Smooth muscle cell (in vitro differentiated cells): Measurements from ENCODE around the gene EID2B. TPM values are rescaled to one million over a fixed set of nuclear protein-coding genes. Genes with fewer than 3 reads are reported as not detected.

ENCODE experiments used
- DNase-seq: peaks from one replicate; lab custom pipeline; 2025; ENCODE audit not compliant: unreplicated experiment; lab: John Stamatoyannopoulos, UW
- H2AFZ ChIP-seq: fragments of 200-600 bp; sonication (generic); 2 replicates; pipeline ENCODE4 v1.6.0; 2016; ENCODE audit warnings: antibody characterized with exemption, low read depth, mild to moderate bottlenecking
- H3F3A ChIP-seq: fragments of 200-600 bp; sonication (generic); 2 replicates; pipeline ENCODE4 v1.6.0; 2017; ENCODE audit warnings: antibody characterized with exemption, low read depth
- H3K27ac ChIP-seq: fragments of 200-600 bp; sonication (generic); 2 replicates; pipeline ENCODE4 v1.5.1; 2016; ENCODE audit warnings: low read depth, mild to moderate bottlenecking
- H3K27me3 ChIP-seq: fragments of 200-600 bp; sonication (generic); 2 replicates; pipeline ENCODE4 v1.6.1; 2016; ENCODE audit warnings: low read depth, mild to moderate bottlenecking
- H3K36me3 ChIP-seq: fragments of 200-600 bp; sonication (generic); 2 replicates; pipeline ENCODE4 v1.5.1; 2016; ENCODE audit warnings: low read depth
- H3K4me1 ChIP-seq: fragments of 200-600 bp; sonication (generic); 2 replicates; pipeline ENCODE4 v1.5.1; 2016; ENCODE audit warnings: low read depth
- H3K4me2 ChIP-seq: fragments of 200-600 bp; sonication (generic); 2 replicates; pipeline ENCODE4 v1.6.0; 2016; ENCODE audit warnings: mild to moderate bottlenecking
- H3K4me3 ChIP-seq: fragments of 200-600 bp; sonication (generic); 2 replicates; pipeline ENCODE4 v1.5.1; 2016; ENCODE audit warnings: mild to moderate bottlenecking
- H3K79me2 ChIP-seq: fragments of 200-600 bp; sonication (generic); 2 replicates; pipeline ENCODE4 v1.6.0; 2016; ENCODE audit warnings: low read depth, mild to moderate bottlenecking
- H3K9ac ChIP-seq: fragments of 200-600 bp; sonication (generic); 2 replicates; pipeline ENCODE4 v1.6.0; 2016; ENCODE audit warnings: low read depth
- H3K9me3 ChIP-seq: fragments of 200-600 bp; sonication (generic); replicated peaks from 2 replicates; pipeline ENCODE4 v1.5.1; 2016; ENCODE audit warnings: low read depth
- H4K20me1 ChIP-seq: fragments of 200-600 bp; sonication (generic); 2 replicates; pipeline ENCODE4 v1.6.0; 2016; ENCODE audit warnings: low read depth
- WGBS: methylation state at CpG from one replicate; pipeline ENCODE4 v1.1.7; 2016; ENCODE audit warnings: low lambda C conversion rate; 5-methylcytosine and 5-hydroxymethylcytosine counted together
- polyA plus RNA-seq: library from polyadenylated mRNA; unstranded; fragments of >200 nt; fragmentation: Nextera tagmentation; extraction: Ambion mirVana; gene quantifications from 2 replicates; pipeline ENCODE4 v1.2.1, GENCODE V29; 2016
- total RNA-seq: library from RNA; depleted of rRNA; stranded (reverse); fragments of >200 nt; gene quantifications from 2 replicates; pipeline ENCODE4 v1.2.3, GENCODE V29; 2014
- TF ChIP-seq, protein P1 (sequence below): fragments of 200-600 bp; sonication (generic); IDR thresholded peaks from 2 replicates; pipeline ENCODE4 v1.5.1; 2017; ENCODE audit warnings: borderline replicate concordance, mild to moderate bottlenecking, antibody characterized with exemption; ENCODE audit not compliant: insufficient read depth, poor library complexity, severe bottlenecking

Gene EID2B
- total and polyA plus RNA-seq, 2 experiments from 2014 or later = 1.9 to 2.7 TPM

DNA sequence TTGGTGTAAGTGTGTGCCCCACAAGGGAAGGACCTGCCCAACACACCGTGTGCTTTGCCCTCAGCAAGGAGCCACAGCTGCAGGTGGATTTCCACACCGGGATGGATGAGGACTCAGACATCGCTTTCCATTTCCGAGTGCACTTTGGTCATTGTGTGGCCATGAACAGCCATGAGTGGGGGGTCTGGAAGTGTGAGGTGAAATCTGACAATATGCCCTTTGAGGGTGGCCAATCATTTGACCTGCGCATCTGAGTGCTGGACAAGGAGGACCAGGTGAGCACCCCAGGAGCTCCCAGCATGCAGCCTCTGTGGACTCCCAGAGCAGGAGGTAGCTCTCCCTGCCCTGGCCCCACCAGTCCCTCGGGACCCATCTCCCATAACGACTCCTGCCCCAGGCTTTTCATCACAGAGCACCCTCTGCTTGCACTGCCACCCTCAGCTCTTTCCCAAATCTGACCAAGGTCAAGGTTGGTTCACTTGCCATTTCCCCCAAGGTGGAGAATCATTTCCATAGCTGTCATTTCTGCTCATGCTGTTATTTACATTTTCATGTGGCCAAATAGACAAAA, 20.5 kb upstream of the EID2B start:
- Histone ChIP-seq H2AFZ (no peak overlapping the region), H3K4me3 (no peak overlapping the region), H3K4me2 (no peak overlapping the region), H4K20me1 (no peaks in the 10 kb centered on the region), H3K27me3 (no peaks in the 10 kb centered on the region), H3K36me3 (no peaks in the 10 kb centered on the region), H3K4me1 (no peaks in the 10 kb centered on the region), H3K79me2 (no peaks in the 10 kb centered on the region), H3F3A (no peaks in the 10 kb centered on the region), H3K27ac (no peak overlapping the region), H3K9ac (no peak overlapping the region), H3K9me3 (no peaks in the 10 kb centered on the region)
- TF ChIP-seq, protein P1, sequence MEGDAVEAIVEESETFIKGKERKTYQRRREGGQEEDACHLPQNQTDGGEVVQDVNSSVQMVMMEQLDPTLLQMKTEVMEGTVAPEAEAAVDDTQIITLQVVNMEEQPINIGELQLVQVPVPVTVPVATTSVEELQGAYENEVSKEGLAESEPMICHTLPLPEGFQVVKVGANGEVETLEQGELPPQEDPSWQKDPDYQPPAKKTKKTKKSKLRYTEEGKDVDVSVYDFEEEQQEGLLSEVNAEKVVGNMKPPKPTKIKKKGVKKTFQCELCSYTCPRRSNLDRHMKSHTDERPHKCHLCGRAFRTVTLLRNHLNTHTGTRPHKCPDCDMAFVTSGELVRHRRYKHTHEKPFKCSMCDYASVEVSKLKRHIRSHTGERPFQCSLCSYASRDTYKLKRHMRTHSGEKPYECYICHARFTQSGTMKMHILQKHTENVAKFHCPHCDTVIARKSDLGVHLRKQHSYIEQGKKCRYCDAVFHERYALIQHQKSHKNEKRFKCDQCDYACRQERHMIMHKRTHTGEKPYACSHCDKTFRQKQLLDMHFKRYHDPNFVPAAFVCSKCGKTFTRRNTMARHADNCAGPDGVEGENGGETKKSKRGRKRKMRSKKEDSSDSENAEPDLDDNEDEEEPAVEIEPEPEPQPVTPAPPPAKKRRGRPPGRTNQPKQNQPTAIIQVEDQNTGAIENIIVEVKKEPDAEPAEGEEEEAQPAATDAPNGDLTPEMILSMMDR = no peak
- DNase-seq = no peak
- 79% methylated on average over 7 of the region's 7 CpGs for WGBS

- H3K4me2 ChIP-seq = no peak overlapping the region
- no peak overlapping the region for H3K4me3 ChIP-seq
- no peak for DNase-seq
- no peaks in the 10 kb centered on the region for H3F3A ChIP-seq
- H3K9ac ChIP-seq = no peak overlapping the region
- no peak overlapping the region for H3K27ac ChIP-seq
- no peaks in the 10 kb centered on the region for H3K4me1 ChIP-seq
- H3K27me3 ChIP-seq = no peaks in the 10 kb centered on the region
- no peaks in the 10 kb centered on the region for H3K79me2 ChIP-seq
- no peaks in the 10 kb centered on the region for H3K36me3 ChIP-seq
- no peaks in the 10 kb centered on the region for H3K9me3 ChIP-seq
- no peak overlapping the region for H2AFZ ChIP-seq
- no peaks in the 10 kb centered on the region for H4K20me1 ChIP-seq
- TF ChIP-seq, protein P1 = no peak
- WGBS = 90% methylated on average over 5 of the region's 5 CpGs
Measured at GRCh38 chr19:39550197-39550596, 17.5 kb upstream of the EID2B start.

DNA sequence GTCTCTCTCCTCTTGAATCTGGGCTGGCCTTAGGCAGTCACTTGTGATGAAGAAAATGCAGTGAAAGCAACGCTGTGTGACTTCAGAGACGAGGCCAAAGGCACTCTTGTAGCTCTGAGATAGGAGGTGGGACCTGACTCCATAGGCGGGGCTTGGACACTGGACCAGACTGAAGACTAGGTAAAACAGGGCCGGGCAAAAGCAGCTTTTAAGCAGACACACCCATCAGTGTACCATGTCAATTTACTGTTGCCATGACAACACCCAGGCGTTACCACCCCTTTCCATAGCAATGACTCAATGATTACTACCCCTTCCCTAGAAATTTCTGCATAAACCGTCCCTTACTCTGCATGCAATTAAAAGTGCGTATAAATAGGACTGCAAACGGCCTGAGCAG, 13.9 kb upstream of the EID2B start:
- Histone ChIP-seq H3K4me2 (no peak overlapping the region), H2AFZ (no peak overlapping the region), H3K27me3 (no peaks in the 10 kb centered on the region), H3K9ac (no peak overlapping the region), H3K4me1 (no peaks in the 10 kb centered on the region), H3F3A (no peaks in the 10 kb centered on the region), H3K4me3 (no peak overlapping the region), H3K79me2 (no peaks in the 10 kb centered on the region), H3K36me3 (no peaks in the 10 kb centered on the region), H3K27ac (no peak overlapping the region), H3K9me3 (no peaks in the 10 kb centered on the region), H4K20me1 (no peaks in the 10 kb centered on the region)
- TF ChIP-seq, protein P1 = no peak
- DNase-seq = no peak
- WGBS = 69% methylated on average over 8 of the region's 8 CpGs

- no peak overlapping the region for H3K9ac ChIP-seq
- no peaks in the 10 kb centered on the region for H4K20me1 ChIP-seq
- H3K4me3 ChIP-seq = no peak overlapping the region
- no peaks in the 10 kb centered on the region for H3K36me3 ChIP-seq
- 73% methylated on average over 1 of the region's 1 CpG for WGBS
- no peak for DNase-seq
- H3F3A ChIP-seq = no peaks in the 10 kb centered on the region
- no peaks in the 10 kb centered on the region for H3K27me3 ChIP-seq
- no peaks in the 10 kb centered on the region for H3K4me1 ChIP-seq
- TF ChIP-seq, protein P1 = no peak
- H3K4me2 ChIP-seq = no peak overlapping the region
- H3K79me2 ChIP-seq = no peaks in the 10 kb centered on the region
- no peak overlapping the region for H2AFZ ChIP-seq
- H3K27ac ChIP-seq = no peak overlapping the region
- H3K9me3 ChIP-seq = no peaks in the 10 kb centered on the region
Measured at GRCh38 chr19:39544911-39545310, 12.3 kb upstream of the EID2B start.
